ENCODE results near the gene ZSCAN1. TPM values are rescaled to one million over a fixed set of nuclear protein-coding genes. Genes with fewer than 3 reads are reported as not detected.

The ZSCAN1 gene
- total and polyA plus RNA-seq, 2 of the 4 experiments (the other 2 are of a cell fraction), result not detected

DNA sequence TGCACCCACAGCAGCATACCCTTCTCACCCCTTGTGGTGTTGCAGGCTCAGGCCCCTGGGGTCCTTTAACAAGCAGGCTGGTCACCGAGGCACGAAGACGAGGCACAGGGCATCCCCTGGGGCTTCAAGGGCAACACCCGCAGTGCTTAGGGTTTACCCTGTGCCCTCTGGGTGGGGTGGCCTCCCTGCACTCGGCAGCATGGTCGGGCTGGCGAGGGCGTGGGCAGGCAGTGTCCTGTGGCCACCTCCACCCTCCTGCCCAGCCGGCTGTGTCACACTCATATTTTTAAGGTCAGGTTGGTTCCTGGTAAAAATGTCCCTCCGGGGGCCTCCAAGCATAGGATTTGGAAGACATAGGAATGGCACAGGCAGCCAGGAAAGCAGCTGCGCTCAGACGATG, 13.8 kb downstream of the ZSCAN1 start:
- BruUV-seq (replicated peaks), result no TSS peak
- no peak overlapping the region for H3K4me3 ChIP-seq (ENCODE audit: insufficient read depth, low read depth, low read length)
- no peak overlapping the region for H2BK5ac ChIP-seq (ENCODE audit: low read depth, low read length, poor library complexity, severe bottlenecking)
- H3K18ac ChIP-seq (ENCODE audit: low read depth, low read length), result no peak overlapping the region
- TF ChIP-seq CTCF (conservative IDR thresholded peaks at IDR 0.05; ENCODE audit: low read depth, low read length) (no peak), CHD1 (IDR thresholded peaks at IDR 0.05; ENCODE audit: low read depth, low read length) (no peak), RCOR1 (IDR thresholded peaks at IDR 0.05; ENCODE audit: insufficient replicate concordance, low read length) (no peak), BHLHE40 (IDR thresholded peaks at IDR 0.05; ENCODE audit: low read depth, low read length) (no peak), MAFK (IDR thresholded peaks at IDR 0.05; ENCODE audit: low read depth, low read length) (no peak), CEBPB (IDR thresholded peaks at IDR 0.05; ENCODE audit: low read depth, low read length) (no peak), FOS (IDR thresholded peaks at IDR 0.05; ENCODE audit: low read depth, low read length) (no peak), POLR2A (IDR thresholded peaks at IDR 0.05; ENCODE audit: low read depth, low read length) (no peak), MXI1 (IDR thresholded peaks at IDR 0.05; ENCODE audit: borderline replicate concordance, low read depth, low read length) (no peak), SMC3 (IDR thresholded peaks at IDR 0.05; ENCODE audit: low read depth, low read length) (no peak)
- no peaks in the 10 kb centered on the region for H3K79me1 ChIP-seq (ENCODE audit: low read depth in 1 of 2, low read length in 2 of 2)
- no peak overlapping the region for H3K4ac ChIP-seq (ENCODE audit: low read depth, low read length)
- ChIA-PET CTCF (no interaction called here), POLR2A (ENCODE audit: unreplicated experiment) (no interaction called here)
- no peak overlapping the region for H4K8ac ChIP-seq (ENCODE audit: low read depth in 2 of 2, low read length in 2 of 2)
- WGBS, 2 experiments (ENCODE audit: extremely low coverage in 2 of 2, insufficient read length in 1 of 2), result 77% methylated on average over 4 of the region's 12 CpGs; no CpG with 5 or more reads in 1 of the 2 experiments
- H3K4me1 ChIP-seq (ENCODE audit: control insufficient read depth, insufficient read depth, low read length), result no peaks in the 10 kb centered on the region
- no peaks in the 10 kb centered on the region for H3K27me3 ChIP-seq (ENCODE audit: control insufficient read depth, insufficient read depth, low read length)
- no peak overlapping the region for H2BK20ac ChIP-seq (ENCODE audit: low read depth, low read length)
- H3K9me1 ChIP-seq (ENCODE audit: insufficient read depth, low read length), result no peaks in the 10 kb centered on the region
- no peak overlapping the region for H2BK15ac ChIP-seq (ENCODE audit: low read depth, low read length)
- H3K9me3 ChIP-seq (ENCODE audit: control insufficient read depth, insufficient read depth, low read length), result peaks cover 79% of the 10 kb centered on the region
- no peak overlapping the region for H4K5ac ChIP-seq (ENCODE audit: low read depth, low read length)
- H3K56ac ChIP-seq (ENCODE audit: extremely low read depth, insufficient read depth, low read length), result no peak overlapping the region
- H2AK9ac ChIP-seq (replicated peaks; ENCODE audit: low read depth, low read length, poor library complexity), result no peak overlapping the region
- H4K20me1 ChIP-seq (ENCODE audit: insufficient read depth, low read length), result no peaks in the 10 kb centered on the region
- no peak overlapping the region for H3K4me2 ChIP-seq (ENCODE audit: low read depth, low read length)
- no peak overlapping the region for H3K14ac ChIP-seq (replicated peaks; ENCODE audit: low read depth, low read length)
- dilution Hi-C loops (cut with HindIII; ENCODE audit: low sequenced_read_pairs, unreplicated experiment), result no loop called here
- intact Hi-C loops (cut with micrococcal nuclease), result no loop called here
- H3K9ac ChIP-seq (ENCODE audit: low read depth, low read length), result no peak overlapping the region
- H3K36me3 ChIP-seq (ENCODE audit: control insufficient read depth, insufficient read depth, low read length), result no peaks in the 10 kb centered on the region
- no peak for DNase-seq
- in situ Hi-C loops (cut with MboI; ENCODE audit: low sequenced_read_pairs), result no loop called here
- H2AK5ac ChIP-seq (ENCODE audit: low read depth, low read length), result no peak overlapping the region
- no peak overlapping the region for H3K27ac ChIP-seq (ENCODE audit: insufficient read depth, low read length)
- H3K23ac ChIP-seq (ENCODE audit: low read depth, low read length), result no peak overlapping the region
- no peak overlapping the region for H4K91ac ChIP-seq (ENCODE audit: insufficient read depth, low read depth, low read length)
- H2BK120ac ChIP-seq (ENCODE audit: low read depth, low read length), result no peak overlapping the region
- ATAC-seq (ENCODE audit: low read depth), result no peak
- H2AFZ ChIP-seq (replicated peaks; ENCODE audit: low read length, poor library complexity), result no peak overlapping the region
